ENCODE results near the gene WDR36. TPM values are rescaled to one million over a fixed set of nuclear protein-coding genes. Genes with fewer than 3 reads are reported as not detected.
"Not testable (repeated sequence)": the region's sequence is repeated elsewhere in the genome, so short reads cannot be mapped to it uniquely, and the experiment has no call there.

WDR36 gene
- total RNA-seq, 1 experiment from 2014 or later: 52.3 TPM

DNA sequence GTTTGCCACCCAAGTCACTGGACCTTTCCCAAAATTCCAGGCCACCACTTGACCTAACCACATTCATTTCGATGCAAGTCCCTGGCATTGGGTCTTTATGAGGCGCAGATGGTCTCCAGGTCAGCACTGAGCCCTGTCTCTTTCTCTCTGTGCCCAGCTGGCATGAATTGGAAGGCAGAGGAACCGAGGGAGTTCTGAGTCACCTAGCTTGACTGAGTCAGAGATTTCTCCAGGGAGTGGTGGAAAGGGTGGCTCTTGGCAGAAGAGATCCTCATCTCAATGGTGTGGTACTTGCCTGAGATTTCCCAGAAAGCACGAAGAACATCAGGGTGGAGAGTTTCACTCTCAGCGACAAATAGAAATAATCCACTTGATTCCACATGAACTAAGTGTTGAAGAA lies 43.8 kb downstream of the WDR36 start:
- no peak for TF ChIP-seq CTCF (IDR thresholded peaks at IDR 0.05; ENCODE audit: unreplicated experiment)
- Mint-ChIP-seq H3K27ac (ENCODE audit: low read depth, unreplicated experiment) (no peak overlapping the region), H3K4me3 (ENCODE audit: unreplicated experiment) (no peak overlapping the region), H3K9me3 (ENCODE audit: unreplicated experiment) (no peaks in the 10 kb centered on the region), H3K27me3 (ENCODE audit: insufficient read depth, unreplicated experiment) (no peaks in the 10 kb centered on the region), H3K36me3 (ENCODE audit: insufficient read depth, unreplicated experiment) (peaks cover 5% of the 10 kb centered on the region), H3K4me1 (ENCODE audit: insufficient read depth, unreplicated experiment) (peaks cover 13% of the 10 kb centered on the region)
- intact Hi-C loops (cut with micrococcal nuclease): no loop called here
- no TSS peak for BruUV-seq (replicated peaks)
- POLR2A ChIA-PET: interaction anchor here (1.0 kb wide), 1 partner anchor 21 kb away, joined by 3 read pairs; no protein-coding TSS in a partner anchor
- peak; percentile 85 for DNase-seq (ENCODE audit: unreplicated experiment)
- CTCF ChIA-PET: interaction anchor here (0.8 to 1.4 kb wide), 2 partner anchors 24 to 379 kb away, joined by 4 to 5 read pairs; no protein-coding TSS in a partner anchor

- CTCF ChIA-PET: interaction anchor here (0.7 to 0.8 kb wide), 2 partner anchors 21 to 635 kb away, joined by 4 to 7 read pairs; no protein-coding TSS in a partner anchor
- intact Hi-C loops (cut with micrococcal nuclease): no loop called here
- no peak for TF ChIP-seq CTCF (IDR thresholded peaks at IDR 0.05; ENCODE audit: unreplicated experiment)
- no TSS peak for BruUV-seq (replicated peaks)
- H3K9me3 Mint-ChIP-seq (ENCODE audit: unreplicated experiment): no peaks in the 10 kb centered on the region
- POLR2A ChIA-PET: no interaction called here
- no peak overlapping the region for H3K27ac Mint-ChIP-seq (ENCODE audit: low read depth, unreplicated experiment)
- H3K27me3 Mint-ChIP-seq (ENCODE audit: insufficient read depth, unreplicated experiment): no peaks in the 10 kb centered on the region
- H3K4me1 Mint-ChIP-seq (ENCODE audit: insufficient read depth, unreplicated experiment): peaks cover 13% of the 10 kb centered on the region
- no peak overlapping the region for H3K4me3 Mint-ChIP-seq (ENCODE audit: unreplicated experiment)
- no peaks in the 10 kb centered on the region for H3K36me3 Mint-ChIP-seq (ENCODE audit: insufficient read depth, unreplicated experiment)
- DNase-seq (ENCODE audit: unreplicated experiment): no peak
These were observed 45.9 kb downstream of the WDR36 start for GRCh38 chr5:111138096-111138495.

DNA sequence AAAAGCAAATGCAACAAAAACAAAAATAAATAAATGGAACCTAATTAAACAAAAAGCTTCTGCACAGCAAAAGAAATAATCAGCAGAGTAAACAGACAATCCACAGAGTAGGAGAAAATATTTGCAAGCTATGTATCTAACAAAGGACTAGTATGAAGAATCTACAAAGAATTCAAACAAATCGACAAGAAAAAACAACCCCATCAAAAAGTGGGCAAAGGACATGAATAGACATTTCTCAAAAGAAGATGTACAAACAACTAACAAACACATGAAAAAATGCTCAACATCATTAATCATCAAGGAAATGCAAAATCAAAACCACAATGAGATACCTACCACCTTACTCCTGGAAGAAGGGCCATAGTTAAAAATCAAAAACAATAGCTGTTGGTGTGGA lies 49.3 kb downstream of the WDR36 start:
- intact Hi-C loops (cut with micrococcal nuclease): loop anchor here (5.0 kb wide), 1 partner anchor 384 kb away; no protein-coding TSS in a partner anchor
- H3K27me3 Mint-ChIP-seq (ENCODE audit: insufficient read depth, unreplicated experiment); BruUV-seq (replicated peaks); H3K36me3 Mint-ChIP-seq (ENCODE audit: insufficient read depth, unreplicated experiment); H3K27ac Mint-ChIP-seq (ENCODE audit: low read depth, unreplicated experiment); DNase-seq (ENCODE audit: unreplicated experiment); H3K9me3 Mint-ChIP-seq (ENCODE audit: unreplicated experiment); H3K4me3 Mint-ChIP-seq (ENCODE audit: unreplicated experiment); H3K4me1 Mint-ChIP-seq (ENCODE audit: insufficient read depth, unreplicated experiment): not testable (repeated sequence)
- CTCF ChIA-PET: interaction anchor here (0.6 to 0.7 kb wide), 2 partner anchors 394 to 793 kb away, joined by 3 to 4 read pairs; no protein-coding TSS in a partner anchor
- POLR2A ChIA-PET: interaction anchor here (0.8 to 1.2 kb wide), 2 partner anchors 38 to 49 kb away, joined by 3 to 4 read pairs; partner anchors contain the start of gene WDR36

- no peaks in the 10 kb centered on the region for H3K36me3 Mint-ChIP-seq (ENCODE audit: insufficient read depth, unreplicated experiment)
- TF ChIP-seq CTCF (IDR thresholded peaks at IDR 0.05; ENCODE audit: unreplicated experiment): no peak
- no peak overlapping the region for H3K27ac Mint-ChIP-seq (ENCODE audit: low read depth, unreplicated experiment)
- no peaks in the 10 kb centered on the region for H3K27me3 Mint-ChIP-seq (ENCODE audit: insufficient read depth, unreplicated experiment)
- POLR2A ChIA-PET: no interaction called here
- peaks cover 9% of the 10 kb centered on the region for H3K4me1 Mint-ChIP-seq (ENCODE audit: insufficient read depth, unreplicated experiment)
- CTCF ChIA-PET: interaction anchor here (0.7 kb wide), 1 partner anchor 407 kb away, joined by 3 read pairs; no protein-coding TSS in a partner anchor
- H3K4me3 Mint-ChIP-seq (ENCODE audit: unreplicated experiment): no peak overlapping the region
- intact Hi-C loops (cut with micrococcal nuclease): loop anchor here (5.0 kb wide), 1 partner anchor 386 kb away; no protein-coding TSS in a partner anchor
- BruUV-seq (replicated peaks): no TSS peak
- DNase-seq (ENCODE audit: unreplicated experiment): peak; percentile 29
- H3K9me3 Mint-ChIP-seq (ENCODE audit: unreplicated experiment): no peaks in the 10 kb centered on the region
These were observed 50.8 kb downstream of the WDR36 start for GRCh38 chr5:111142932-111143331.

All from MCF 10A (cell line).